PC-3 (cell line): ENCODE results near the gene FMNL2.

Source experiments
- CTCF ChIP-seq: fragments of 300-600 bp; sonication (generic); conservative IDR thresholded peaks from 2 replicates; pipeline ENCODE4 v1.5.1; 2017; ENCODE audit warnings: antibody characterized with exemption, low read depth, mild to moderate bottlenecking, low read length
- EZH2 ChIP-seq: fragments of 300-600 bp; sonication (generic); IDR thresholded peaks from one replicate; pipeline ENCODE4 v1.6.1; 2017; ENCODE audit warnings: antibody characterized with exemption, mild to moderate bottlenecking, low read length; ENCODE audit not compliant: unreplicated experiment
- EZH2phosphoT487 ChIP-seq: fragments of 300-600 bp; sonication (generic); IDR thresholded peaks from 2 replicates; pipeline ENCODE4 v1.6.1; 2018; ENCODE audit warnings: mild to moderate bottlenecking, antibody characterized with exemption, low read length, borderline replicate concordance

GRCh38 chr2:152581360-152581759 lies 246.4 kb downstream of the FMNL2 start:
- TF ChIP-seq EZH2phosphoT487 (no peak), CTCF (no peak), EZH2 (no peak)
